ENCODE measurements around the gene FSIP1.

DNA sequence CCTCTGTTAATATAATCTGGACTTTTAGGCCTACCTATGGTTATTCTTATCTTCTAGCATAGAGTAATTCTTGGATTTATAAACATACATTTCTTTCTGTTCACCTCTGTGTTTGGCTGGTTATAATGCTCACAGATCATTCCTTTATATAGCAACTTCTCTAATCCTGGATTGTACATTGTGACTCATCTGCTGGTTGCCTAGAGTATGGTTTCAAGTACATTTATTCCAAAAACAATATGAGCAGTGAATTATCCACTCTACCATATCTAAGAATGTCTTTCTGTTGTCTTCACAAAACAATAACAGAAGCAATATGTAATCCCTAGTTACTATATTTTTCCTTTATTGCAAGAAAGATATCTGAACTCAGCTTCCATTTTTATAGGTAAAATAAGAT lies 35.3 kb downstream of the FSIP1 start:
- TF ChIP-seq, protein P1, sequence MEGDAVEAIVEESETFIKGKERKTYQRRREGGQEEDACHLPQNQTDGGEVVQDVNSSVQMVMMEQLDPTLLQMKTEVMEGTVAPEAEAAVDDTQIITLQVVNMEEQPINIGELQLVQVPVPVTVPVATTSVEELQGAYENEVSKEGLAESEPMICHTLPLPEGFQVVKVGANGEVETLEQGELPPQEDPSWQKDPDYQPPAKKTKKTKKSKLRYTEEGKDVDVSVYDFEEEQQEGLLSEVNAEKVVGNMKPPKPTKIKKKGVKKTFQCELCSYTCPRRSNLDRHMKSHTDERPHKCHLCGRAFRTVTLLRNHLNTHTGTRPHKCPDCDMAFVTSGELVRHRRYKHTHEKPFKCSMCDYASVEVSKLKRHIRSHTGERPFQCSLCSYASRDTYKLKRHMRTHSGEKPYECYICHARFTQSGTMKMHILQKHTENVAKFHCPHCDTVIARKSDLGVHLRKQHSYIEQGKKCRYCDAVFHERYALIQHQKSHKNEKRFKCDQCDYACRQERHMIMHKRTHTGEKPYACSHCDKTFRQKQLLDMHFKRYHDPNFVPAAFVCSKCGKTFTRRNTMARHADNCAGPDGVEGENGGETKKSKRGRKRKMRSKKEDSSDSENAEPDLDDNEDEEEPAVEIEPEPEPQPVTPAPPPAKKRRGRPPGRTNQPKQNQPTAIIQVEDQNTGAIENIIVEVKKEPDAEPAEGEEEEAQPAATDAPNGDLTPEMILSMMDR (IDR thresholded peaks at IDR 0.05) = no peak
- TF ChIP-seq POLR2A (IDR thresholded peaks at IDR 0.05) = no peak

Measured in lower leg skin (tissue), 3 donors.